ENCODE measurements around the gene DNAAF6.

- no peak for TF ChIP-seq CTCF (IDR thresholded peaks at IDR 0.05; ENCODE audit: low read depth, low read length)
- no peak for TF ChIP-seq EZH2phosphoT487 (IDR thresholded peaks at IDR 0.05; ENCODE audit: low read depth)
Observed at GRCh38 chrX:107168257-107168656, 38.2 kb upstream of the DNAAF6 start.

All from OCI-LY3 (cell line).